Measurements from ENCODE around the gene RCBTB1. TPM values are rescaled to one million over a fixed set of nuclear protein-coding genes. Genes with fewer than 3 reads are reported as not detected.

The RCBTB1 gene
- total RNA-seq, 1 donor from 2014 or later: 24.2 TPM

GRCh38 chr13:49554387-49554786 is 31.0 kb downstream of the RCBTB1 start:
- H3K4me1 Mint-ChIP-seq: no peaks in the 10 kb centered on the region
- no peak overlapping the region for H3K4me3 Mint-ChIP-seq
- H3K27me3 Mint-ChIP-seq (ENCODE audit: low read depth): no peaks in the 10 kb centered on the region
- H3K36me3 Mint-ChIP-seq: peaks cover 36% of the 10 kb centered on the region
- H3K9me3 Mint-ChIP-seq: no peaks in the 10 kb centered on the region
- H3K27ac Mint-ChIP-seq: no peak overlapping the region
- no peak for DNase-seq (ENCODE audit: low spot score in 2 of 2, unreplicated experiment in 2 of 2)
- no peak for TF ChIP-seq CTCF (IDR thresholded peaks at IDR 0.05; ENCODE audit: unreplicated experiment)

- Mint-ChIP-seq H3K36me3 (peaks cover 35% of the 10 kb centered on the region), H3K27ac (no peak overlapping the region), H3K4me1 (no peaks in the 10 kb centered on the region), H3K27me3 (ENCODE audit: low read depth) (no peaks in the 10 kb centered on the region), H3K4me3 (no peak overlapping the region), H3K9me3 (no peaks in the 10 kb centered on the region)
- TF ChIP-seq CTCF (IDR thresholded peaks at IDR 0.05; ENCODE audit: unreplicated experiment): no peak
- DNase-seq (ENCODE audit: low spot score in 2 of 2, unreplicated experiment in 2 of 2): no peak
These were observed 31.5 kb downstream of the RCBTB1 start for GRCh38 chr13:49553888-49554287.

GRCh38 chr13:49550942-49551644 is 34.3 kb downstream of the RCBTB1 start:
- no peak for TF ChIP-seq CTCF (IDR thresholded peaks at IDR 0.05; ENCODE audit: unreplicated experiment)
- Mint-ChIP-seq H3K4me1 (no peaks in the 10 kb centered on the region), H3K36me3 (peaks cover 37% of the 10 kb centered on the region), H3K9me3 (no peaks in the 10 kb centered on the region), H3K27ac (no peak overlapping the region), H3K4me3 (no peak overlapping the region), H3K27me3 (ENCODE audit: low read depth) (no peaks in the 10 kb centered on the region)
- DNase-seq (ENCODE audit: low spot score in 2 of 2, unreplicated experiment in 2 of 2): no peak

- no peak overlapping the region for H3K4me3 Mint-ChIP-seq
- H3K36me3 Mint-ChIP-seq: peaks cover 37% of the 10 kb centered on the region
- no peak overlapping the region for H3K27ac Mint-ChIP-seq
- H3K9me3 Mint-ChIP-seq: no peaks in the 10 kb centered on the region
- no peaks in the 10 kb centered on the region for H3K27me3 Mint-ChIP-seq (ENCODE audit: low read depth)
- H3K4me1 Mint-ChIP-seq: peaks cover 3% of the 10 kb centered on the region
- TF ChIP-seq CTCF (IDR thresholded peaks at IDR 0.05; ENCODE audit: unreplicated experiment): no peak
- DNase-seq (ENCODE audit: low spot score in 2 of 2, unreplicated experiment in 2 of 2): no peak
These were observed 36.1 kb downstream of the RCBTB1 start for GRCh38 chr13:49549289-49549688.

- H3K4me3 Mint-ChIP-seq: no peak overlapping the region
- H3K27ac Mint-ChIP-seq: no peak overlapping the region
- H3K9me3 Mint-ChIP-seq: no peaks in the 10 kb centered on the region
- TF ChIP-seq CTCF (IDR thresholded peaks at IDR 0.05; ENCODE audit: unreplicated experiment): no peak
- peaks cover 3% of the 10 kb centered on the region for H3K4me1 Mint-ChIP-seq
- H3K36me3 Mint-ChIP-seq: peaks cover 33% of the 10 kb centered on the region
- DNase-seq (ENCODE audit: low spot score in 2 of 2, unreplicated experiment in 2 of 2): no peak
- H3K27me3 Mint-ChIP-seq (ENCODE audit: low read depth): no peaks in the 10 kb centered on the region
These were observed 38.8 kb downstream of the RCBTB1 start for GRCh38 chr13:49546561-49546960.
